ENCODE measurements around the gene P2RX4.

GRCh38 chr12:121240484-121241101, 30.7 kb downstream of the P2RX4 start:
- TF ChIP-seq SIN3A (IDR thresholded peaks at IDR 0.05; ENCODE audit: borderline replicate concordance, insufficient read depth, low read length): no peak
- no peak for TF ChIP-seq FOXP2 (optimal IDR thresholded peaks at IDR 0.05; ENCODE audit: borderline replicate concordance, extremely low read depth, extremely low read length, insufficient read depth)
- TF ChIP-seq POLR2AphosphoS5 (IDR thresholded peaks at IDR 0.05; ENCODE audit: low read depth, low read length): no peak

Measured in PFSK-1 (cell line).